GM18861 (cell line): ENCODE data around the gene DSTN.

Source experiments
- ATAC-seq: cut with Tn5 transposase; IDR thresholded peaks from one replicate; pipeline ENCODE4 v1.9.1; 2021; ENCODE audit not compliant: unreplicated experiment

Gene DSTN

DNA sequence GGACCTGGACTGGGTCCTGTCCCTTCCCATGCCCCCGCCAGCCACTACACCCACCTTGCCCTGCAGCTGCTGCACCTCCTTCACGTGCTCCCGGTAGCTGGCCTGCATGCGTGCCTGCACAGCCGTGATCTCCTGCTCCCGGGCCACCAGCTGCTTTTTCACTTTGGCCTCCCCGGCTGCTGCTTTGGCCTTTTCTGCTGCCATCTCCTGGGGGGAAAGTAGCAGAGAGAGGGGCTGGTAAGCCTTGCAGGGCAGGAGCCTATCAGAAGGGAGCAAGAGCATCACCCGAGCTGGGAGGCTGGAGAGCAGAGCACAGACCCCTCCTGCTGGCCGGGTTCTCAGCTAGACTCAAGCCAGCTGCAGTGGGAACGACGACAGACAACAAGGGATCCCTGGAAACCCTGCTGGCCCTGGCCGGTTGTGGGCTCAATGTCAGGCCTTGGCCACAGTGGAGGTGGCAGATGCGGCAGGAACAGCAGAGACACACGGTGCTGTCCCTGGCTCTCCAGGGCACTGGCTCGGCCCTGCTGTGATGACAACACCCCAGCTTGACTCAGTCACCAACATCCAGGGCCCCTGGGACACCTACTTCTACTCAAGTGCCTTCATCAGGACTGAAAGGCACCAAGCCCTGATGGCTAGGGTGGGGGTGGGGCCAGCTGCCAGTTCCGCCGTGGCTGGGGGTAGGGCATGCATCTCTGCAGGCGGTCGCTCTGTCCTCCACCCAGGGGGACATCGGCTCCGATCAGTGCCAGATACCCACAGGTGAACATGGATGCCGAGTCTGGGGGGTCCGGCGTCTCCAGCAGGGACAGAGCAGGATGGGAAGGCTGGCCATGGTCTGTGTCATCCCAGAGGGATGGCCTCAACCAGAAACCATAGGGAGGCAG lies 66.9 kb downstream of the DSTN start:
- ATAC-seq: no peak

GRCh38 chr20:17637413-17637780 lies 67.5 kb downstream of the DSTN start:
- ATAC-seq: no peak

GRCh38 chr20:17637985-17638640 lies 68.2 kb downstream of the DSTN start:
- no peak for ATAC-seq

DNA sequence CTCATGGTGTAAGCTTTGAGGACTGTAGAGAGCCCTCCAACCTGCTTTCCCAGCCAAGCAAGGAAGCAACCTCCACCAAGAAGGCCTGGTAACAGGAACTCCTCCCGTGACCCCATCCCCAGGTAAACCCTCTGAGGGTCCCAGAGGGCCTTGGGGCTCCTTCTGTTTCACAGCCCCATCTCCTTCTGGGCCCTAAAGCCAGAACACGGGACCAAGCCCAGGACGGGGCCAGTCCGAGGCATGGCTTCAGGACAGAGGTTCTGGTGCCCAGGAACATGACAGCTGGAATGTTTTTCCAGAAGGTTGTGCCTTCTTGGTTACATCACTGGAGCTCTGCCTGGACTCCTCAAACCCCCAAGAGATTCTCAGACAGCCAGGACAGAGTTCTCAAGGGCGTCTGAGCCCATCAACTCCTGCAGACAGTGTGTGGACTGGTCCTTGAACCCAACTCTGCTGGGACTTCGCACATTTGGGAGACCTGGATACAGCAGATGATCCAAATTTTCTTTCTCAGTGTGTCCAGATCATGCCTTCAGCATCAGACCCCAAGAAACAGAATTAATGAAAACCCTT lies 69.0 kb downstream of the DSTN start:
- no peak for ATAC-seq

DNA sequence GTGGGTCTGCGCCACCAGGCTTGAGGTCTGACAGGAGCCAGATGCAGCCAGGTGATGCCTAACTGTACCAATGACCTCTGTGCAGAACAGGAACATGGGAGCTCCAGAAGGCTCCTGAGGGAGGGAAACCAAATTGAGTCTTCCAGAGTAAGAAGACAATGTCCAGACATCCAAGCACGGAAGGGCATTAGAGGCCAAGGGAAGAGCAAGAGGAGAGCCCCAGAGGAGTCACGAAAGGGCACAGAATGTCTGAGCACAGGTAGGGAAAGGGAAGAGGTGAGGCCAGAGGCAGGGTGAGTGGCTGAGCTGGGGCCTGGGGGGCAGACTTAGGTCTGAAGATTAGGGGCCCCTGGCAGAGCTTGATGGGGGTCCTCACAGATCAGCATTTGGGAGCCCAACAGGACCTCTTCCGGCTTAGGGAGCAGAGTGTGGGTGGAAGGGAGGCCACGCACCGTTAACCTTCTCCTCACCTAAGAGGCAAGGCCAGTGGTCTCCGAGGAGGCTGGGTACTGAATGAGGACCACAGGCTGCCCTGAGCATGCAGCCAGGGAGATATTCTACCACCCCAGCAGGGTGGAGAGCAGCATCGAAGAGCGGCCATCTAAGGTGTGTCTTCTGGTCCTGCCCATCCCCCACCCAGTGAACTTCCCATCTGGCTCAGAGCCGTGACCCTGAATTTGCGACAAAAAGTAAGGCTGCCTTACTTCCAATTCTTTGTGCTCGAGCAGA lies 70.4 kb downstream of the DSTN start:
- ATAC-seq: no peak

- ATAC-seq: no peak
These were observed 71.1 kb downstream of the DSTN start for GRCh38 chr20:17640875-17641378.

DNA sequence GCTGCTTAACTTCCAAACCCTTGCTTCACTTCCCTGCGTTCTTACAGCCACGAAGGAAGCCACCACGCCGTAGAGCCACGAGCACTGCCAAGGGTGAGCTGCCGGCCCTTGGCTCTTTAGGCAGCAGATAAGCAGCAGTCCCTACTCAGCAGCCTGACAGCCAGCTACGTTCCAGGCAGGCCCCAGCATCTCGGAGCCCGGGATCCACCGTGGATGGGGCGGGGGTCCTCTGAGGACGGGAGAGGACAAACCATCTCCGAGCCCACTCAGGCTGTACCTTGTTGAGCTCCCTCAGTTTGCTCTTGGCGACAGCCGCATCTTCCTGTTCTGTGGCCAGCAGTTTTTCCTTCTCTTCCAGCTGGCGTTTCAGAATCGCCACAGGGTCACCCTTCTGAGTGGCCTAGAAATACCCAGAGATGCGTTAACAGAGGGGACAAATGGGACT lies 71.7 kb downstream of the DSTN start:
- ATAC-seq: no peak

- no peak for ATAC-seq
These were observed 72.1 kb downstream of the DSTN start for GRCh38 chr20:17641993-17642392.

GRCh38 chr20:17642404-17643269 lies 72.8 kb downstream of the DSTN start:
- no peak for ATAC-seq

DNA sequence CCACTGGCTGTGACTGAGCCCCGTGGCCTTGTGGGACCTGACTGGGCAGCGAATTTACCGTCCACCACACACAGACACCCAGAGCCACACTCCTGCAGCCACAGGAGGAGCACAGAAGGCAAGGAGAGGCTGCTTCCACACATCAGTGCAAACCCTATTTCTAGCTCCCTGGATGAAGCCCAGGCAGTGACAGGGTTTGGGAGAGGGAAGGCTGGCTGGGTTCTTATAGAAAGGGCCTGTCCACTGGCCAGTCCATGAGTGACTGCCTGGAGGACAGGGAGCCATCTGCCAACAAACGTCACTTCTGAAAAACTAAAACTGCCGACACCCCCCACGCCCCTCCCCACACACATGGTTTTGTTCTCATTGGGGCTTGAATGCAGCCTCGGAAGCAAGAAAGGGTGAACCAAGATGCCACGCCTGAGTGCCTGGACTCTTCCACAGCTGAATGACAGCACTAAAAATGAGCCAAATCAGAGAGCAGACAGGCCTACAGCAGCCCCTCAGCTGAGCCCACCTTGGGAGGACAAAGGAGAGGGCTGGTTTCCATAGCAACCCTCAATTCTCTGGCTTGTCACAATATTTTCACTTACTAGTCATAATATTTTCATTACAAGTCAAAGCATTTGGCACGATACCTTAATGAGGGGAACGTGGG lies 73.8 kb downstream of the DSTN start:
- no peak for ATAC-seq

- no peak for ATAC-seq
These were observed 74.6 kb downstream of the DSTN start for GRCh38 chr20:17644451-17644850.

- no peak for ATAC-seq
These were observed 75.1 kb downstream of the DSTN start for GRCh38 chr20:17645010-17645409.

GRCh38 chr20:17645546-17646208 lies 75.8 kb downstream of the DSTN start:
- ATAC-seq: no peak

DNA sequence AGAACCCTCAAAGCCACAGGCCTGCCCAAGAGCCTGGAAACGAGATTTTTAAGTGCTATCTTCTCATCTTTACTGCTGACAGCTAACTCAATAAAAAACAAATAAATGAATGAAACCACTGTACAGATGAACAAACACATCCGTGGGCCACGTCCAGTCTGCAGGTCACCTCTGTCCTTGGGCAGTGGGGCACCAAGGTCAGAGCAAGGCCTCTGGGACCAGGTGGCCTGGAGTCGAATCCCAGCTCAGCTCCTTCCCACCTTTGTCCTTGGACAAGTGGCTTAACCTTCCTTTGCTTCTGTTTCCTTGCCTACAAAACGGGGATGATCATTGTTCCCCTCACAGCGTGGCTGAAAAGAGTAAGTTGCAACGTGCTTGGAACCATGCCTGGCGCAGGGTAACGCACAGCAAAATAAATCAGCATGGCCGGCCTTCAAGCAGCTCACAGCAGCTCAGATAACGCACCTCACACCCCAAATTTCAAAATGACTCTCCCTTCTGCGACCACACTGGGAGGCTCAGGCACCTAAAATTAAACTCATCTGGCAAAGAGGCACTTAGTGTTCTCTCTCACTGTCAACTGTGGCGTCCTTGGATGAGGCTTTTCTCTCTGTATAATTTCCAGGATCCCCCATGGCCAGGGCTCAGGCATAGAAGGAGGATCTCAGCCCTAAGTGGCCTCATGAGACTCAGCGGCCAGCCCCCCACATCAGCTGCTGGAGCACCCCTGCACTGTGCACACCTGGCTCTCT lies 76.5 kb downstream of the DSTN start:
- ATAC-seq: no peak

DNA sequence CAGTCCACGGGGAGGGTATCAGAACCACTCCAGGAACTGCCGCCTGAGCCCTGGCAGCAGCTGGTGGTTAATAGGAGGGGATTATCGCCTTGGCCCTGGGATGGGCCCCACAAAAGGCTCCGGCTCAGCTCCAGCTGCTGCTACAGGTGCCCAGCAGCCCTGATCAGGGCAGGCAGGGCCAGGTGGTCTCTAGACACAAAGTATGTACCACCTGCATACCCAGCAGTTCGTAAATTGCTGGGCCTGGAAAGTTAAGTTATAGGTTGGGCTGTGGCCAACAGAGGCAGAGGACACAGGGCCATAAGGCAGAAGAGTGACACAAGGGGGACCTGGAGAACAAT lies 77.1 kb downstream of the DSTN start:
- no peak for ATAC-seq

- no peak for ATAC-seq
These were observed 77.8 kb downstream of the DSTN start for GRCh38 chr20:17647391-17648314.

DNA sequence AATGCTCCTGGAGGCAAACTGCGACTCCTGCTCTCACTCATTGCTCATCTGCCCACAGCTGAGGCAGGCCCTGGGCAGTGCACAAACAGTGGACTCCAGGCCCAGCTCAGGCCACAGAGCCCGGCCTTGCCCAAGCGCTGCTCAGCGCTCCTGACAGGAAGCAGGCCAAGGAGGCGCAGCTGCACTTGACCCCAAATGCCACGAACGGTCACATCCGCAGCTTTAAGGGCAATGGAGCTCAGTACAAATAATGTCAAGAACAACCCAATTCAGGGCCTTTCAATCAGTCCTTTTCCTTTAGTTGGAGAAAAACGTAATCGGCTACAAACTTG lies 78.4 kb downstream of the DSTN start:
- ATAC-seq: no peak
